Epidermal melanocyte (primary cell): Measurements from ENCODE around the gene DLX3.

Source experiments
- DNase-seq: peaks from one replicate; pipeline ENCODE4 v3.0.0; 2011; ENCODE audit warnings: low spot score; ENCODE audit not compliant: insufficient read length

The DLX3 gene

GRCh38 chr17:49992933-49993422, 2.0 kb downstream of the DLX3 start:
- no peak for DNase-seq

DNA sequence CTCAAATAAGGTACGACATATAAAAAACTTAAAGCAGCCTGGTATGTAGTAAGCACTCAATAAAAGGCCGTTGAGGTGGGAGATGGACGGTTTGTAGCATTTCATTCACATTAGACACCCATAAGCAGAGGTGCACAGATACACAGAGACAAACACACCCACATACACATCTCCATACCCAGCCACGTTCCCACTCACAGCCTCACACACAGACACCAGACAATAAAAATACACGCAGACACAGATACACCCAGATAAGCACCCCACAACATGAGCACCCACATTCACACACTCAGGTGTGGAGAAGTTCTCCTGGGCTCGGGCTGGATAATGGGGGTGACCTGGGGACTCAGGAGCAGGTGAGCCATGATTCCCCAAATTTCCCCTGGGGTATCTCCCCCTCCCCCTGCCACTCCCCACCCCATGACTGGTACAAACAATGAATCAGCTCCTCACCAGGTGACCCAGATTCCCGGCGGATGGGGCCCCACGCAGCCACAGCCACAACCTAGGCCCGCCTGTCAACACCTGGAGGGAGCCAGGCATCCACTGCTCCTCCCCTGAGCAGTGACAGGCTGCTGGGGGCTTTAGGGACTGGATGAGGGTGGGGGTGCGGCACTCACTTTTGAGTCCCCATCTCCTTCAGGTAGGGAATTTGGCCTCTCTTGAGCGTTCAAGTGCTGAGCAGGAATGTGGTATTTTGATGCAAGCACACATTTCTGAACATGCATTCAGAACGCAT, 2.7 kb downstream of the DLX3 start:
- no peak for DNase-seq

DNA sequence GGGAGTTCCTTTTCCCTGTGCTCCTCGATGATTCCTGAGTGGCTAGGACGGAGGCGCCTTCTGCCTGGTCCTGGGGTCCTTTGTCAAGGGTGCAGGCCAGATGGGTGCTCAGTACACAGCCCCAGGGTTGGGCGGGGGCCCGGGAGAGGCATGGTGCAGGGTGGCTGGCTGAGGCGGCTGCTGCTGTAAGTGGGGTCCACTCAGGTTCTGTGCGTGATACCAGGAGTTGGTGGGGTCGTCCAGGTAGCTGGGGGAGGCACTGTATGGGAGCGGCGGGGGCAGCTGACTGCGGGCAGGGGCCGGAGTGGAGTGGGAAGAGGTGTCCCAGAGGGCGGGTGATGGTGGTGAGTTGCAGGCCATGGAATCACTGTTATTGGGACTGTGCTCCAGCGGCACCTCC, 3.6 kb downstream of the DLX3 start:
- DNase-seq: no peak

- no peak for DNase-seq
Measured at GRCh38 chr17:49990921-49991320, 4.1 kb downstream of the DLX3 start.

DNA sequence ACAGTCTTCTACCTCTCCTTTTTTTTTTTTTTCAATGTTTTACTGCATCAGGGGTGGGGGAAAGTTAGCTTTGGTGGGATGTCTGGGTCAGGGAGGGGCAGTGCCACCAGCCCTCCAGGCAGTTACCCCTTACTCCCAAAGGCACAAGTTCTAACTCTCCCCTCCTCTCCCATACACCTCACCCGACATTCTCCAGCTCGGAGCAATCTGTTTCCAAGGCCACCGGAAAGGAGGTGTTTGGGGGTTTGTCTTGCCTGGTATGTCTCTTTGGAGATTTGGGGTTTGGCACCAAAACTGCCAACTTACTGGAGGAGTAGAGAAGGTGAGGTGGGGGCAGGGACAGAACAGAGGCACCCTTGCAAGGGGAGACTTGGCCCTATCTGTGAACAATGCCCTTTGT, 4.7 kb downstream of the DLX3 start:
- no peak for DNase-seq

DNA sequence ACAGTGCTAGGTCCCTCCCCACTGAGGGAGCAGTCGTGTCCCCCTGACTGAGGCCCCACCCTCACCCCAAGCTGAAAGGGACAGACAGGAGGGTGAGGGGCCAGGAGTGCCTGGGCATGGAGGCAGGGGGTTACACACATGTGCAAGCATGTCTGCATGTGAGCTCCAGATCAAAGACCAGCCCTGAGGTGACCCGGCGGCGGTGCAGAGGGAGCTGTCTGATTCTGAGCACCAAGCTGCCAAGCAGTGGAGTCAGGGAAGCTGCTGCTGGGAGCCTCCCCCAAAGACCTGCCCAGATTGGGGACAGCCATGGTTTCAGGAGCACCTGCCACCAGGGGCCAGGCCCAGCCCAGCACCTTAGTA, 5.5 kb downstream of the DLX3 start:
- no peak for DNase-seq

DNA sequence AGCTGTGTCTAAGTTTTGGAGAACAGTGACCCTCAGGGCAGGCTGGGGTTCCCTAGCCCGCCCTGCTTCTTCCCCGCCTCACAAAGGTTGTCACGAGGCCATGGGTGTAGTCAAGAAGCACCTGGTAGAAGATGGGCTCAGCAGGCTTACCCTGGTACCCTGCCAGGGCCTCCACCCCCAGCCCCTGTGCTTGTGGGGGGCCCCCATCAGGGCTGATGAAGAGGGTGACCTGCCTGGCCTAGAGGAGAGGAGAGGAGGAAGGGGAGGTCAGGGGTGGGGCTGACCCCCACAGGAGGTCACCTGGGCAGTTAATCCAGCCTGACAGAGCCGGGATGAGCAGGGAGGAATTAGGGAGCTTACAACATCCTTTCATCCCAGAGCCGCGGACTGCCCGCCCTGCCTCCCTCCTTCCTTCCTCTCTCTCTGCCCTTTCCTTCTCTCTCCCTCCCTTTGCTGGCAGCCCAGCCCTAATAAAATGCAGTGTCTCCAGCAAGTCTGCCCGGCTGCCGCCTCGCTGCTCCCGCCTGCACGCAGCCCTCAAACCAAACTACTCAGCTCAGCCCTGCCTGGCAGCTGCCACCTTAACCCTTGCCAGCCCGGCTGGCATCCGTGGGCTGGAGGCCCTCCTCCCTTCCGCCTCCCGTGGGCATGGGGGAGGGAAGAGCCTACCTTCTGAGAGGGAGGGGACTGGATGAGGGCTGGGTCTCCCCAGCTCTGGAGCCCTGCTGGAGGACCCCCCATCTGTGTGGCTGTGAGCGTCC, 7.2 kb downstream of the DLX3 start:
- DNase-seq: no peak

DNA sequence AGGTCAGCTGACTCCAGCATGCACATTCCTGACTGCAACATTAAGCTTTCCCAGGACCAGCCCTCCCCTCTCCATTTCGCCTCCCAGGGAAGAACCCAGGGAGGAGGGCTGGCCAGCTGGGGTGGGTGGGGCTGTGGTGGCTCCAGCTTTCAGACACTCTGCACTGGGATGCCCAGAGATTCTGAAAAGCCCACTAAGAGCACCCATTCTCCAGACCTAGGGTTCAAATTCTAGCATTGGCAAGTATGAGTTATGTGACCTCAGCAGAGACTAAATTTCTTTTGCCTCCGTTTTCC, 7.8 kb downstream of the DLX3 start:
- no peak for DNase-seq

DNA sequence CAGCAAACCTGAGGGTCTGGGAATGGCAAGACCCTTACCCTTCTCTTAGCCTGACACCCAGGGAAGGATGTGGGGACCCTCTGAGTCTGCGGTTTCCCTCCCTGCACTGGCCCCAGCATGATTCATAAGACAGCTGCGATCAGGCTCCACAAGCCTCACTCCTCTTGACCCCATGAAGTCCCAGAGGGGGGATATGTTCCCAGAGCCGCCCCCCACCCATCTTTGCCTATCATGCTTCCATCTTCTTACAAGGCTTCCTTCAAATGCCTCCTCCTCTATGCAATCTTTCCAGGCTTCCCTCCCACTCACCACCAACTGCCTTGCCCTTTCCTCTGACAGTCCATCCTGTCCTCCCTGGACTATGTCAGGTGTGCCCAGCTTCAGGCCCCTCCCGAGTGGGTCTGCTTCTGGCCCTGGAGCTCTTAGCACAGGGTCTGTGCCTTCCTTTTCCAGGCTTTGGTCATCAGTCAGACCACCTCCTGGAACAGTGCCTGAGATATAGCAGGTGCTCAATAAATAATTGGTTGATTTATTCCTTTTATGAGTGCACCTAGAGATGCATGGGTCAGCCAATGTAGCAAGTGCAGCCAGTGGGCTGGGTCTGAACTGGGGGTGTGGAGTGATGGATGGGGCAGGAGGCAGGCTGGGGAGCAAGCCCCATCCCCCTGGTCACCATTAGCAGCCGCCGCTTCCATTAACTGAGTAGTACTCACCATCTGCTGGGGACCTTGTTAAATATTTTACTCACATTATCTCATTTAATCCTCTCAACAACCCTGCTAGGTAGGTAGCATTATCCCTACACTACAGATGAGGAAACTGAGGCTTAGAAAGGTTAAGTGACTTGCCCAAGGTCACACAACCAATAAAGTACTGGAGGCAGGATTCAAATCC, 8.4 kb downstream of the DLX3 start:
- peak; percentile 5 for DNase-seq

- peak; percentile 2 for DNase-seq
Measured at GRCh38 chr17:49985310-49985990, 9.6 kb downstream of the DLX3 start.

- DNase-seq: no peak
Measured at GRCh38 chr17:49984776-49985175, 10.2 kb downstream of the DLX3 start.

- DNase-seq: no peak
Measured at GRCh38 chr17:49984283-49984682, 10.7 kb downstream of the DLX3 start.

GRCh38 chr17:49980703-49981197, 14.3 kb downstream of the DLX3 start:
- no peak for DNase-seq

DNA sequence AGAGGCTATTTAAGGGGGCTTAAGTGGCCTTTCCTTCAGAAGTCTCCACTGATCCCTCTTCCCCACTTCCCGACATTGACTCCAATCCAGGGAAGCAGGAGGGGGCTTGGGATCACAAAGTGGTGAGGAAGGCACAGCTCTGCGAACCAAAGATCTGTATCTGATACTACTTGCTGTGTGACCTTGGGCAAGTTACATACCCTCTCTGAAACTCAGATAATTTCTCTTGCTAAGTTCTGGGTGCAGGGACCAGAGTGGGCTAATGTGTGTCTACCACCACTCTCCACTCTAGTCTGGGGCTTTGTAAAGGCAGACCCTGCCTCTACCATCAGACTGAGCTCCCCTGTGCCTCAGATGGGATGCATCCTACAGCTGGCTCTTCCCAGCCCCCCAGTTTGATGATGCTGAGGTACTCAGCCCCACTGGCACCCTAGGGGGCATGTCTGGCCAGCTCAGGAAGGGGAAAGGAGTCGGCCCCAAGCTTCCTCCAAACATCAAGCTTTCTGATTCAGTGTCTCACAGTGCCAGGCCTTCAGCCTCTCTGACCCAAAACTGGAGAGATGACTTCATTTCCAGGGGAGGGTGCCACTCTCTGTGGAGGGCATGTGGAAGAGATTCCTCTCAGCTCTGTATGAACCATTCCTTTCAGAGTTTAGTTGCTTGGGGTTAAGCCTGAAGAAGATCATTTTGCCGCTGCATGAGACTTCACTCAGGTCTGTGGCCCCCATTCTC, 15.1 kb downstream of the DLX3 start:
- no peak for DNase-seq

DNA sequence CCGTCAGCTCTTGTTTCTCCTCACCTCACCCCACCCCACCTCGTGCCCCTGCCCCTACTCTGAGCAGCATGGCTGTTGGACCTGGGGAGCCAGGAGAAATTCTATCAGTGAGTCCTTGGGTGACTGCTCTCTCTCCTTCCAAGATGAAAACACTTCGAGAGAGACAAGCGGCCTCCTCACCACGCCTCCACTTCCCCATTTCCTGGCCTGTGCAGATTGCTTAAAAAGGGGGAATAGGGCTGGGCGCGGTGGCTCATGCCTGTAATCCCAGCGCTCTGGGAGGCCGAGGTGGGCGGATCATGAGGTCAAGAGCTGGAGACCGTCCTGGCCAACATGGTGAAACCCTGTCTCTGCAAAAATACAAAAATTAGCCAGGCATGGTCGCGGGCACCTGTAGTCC, 16.5 kb downstream of the DLX3 start:
- no peak for DNase-seq

DNA sequence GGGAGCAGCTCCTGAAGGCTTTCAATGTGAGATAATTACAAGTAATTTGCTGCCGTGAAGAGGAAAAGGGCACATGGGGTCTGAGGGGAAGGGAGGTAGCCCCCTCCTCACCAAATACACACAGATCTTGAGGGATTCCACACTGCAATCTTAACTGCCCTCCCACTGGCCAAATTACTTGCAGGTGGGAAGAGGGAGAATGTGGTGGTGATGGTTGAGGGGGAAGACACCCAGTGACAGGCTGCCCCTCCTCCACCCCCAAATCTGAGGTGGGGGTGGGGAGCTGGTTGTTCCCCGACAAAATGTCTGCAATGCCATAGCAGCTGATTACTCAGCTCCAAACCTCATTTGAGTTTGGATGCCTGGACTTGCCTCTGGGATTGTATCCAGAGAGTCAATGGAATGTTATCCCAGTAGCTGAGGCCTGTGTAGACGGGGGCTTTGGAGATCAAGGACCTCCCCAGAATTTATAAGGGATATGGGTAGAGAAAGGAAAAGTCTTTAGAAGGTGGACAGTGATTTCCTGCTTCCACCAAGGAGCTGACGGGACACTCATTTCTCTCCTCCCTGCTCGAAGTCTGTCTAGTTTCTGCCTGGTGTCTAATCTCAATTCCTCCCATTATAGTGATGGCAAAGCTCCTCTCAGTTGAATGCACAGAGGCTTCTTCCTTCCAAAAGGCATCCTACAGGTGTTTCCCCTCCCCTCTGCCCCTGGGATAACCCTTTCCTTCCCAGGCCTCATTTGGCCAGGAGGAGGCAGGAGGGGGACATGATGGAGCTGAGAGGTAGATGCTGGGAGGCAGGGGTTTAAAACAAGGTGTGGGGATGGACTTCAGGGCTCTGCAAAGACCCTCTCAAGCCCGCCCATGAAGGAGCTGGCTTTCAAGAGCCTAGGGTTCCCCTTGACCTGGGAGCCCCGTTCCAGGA, 17.3 kb downstream of the DLX3 start:
- DNase-seq: no peak

DNA sequence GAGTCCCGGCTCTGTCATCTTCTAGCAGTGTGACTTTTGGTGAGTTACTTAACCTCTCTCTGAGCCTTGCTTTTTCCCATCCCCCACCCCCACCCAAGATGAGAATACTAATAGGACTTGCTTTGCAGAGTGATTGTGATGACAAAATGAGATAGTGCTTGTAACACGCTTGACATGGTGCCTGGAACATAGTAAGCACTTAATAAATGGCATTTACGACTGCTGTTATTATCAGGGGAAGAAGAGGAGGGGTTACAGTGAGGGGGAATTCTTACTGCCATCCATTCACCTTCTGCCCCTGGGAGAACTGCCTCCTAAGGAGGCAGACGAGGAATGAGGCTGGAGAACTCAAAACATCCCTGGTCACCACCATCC, 18.2 kb downstream of the DLX3 start:
- DNase-seq: no peak

DNA sequence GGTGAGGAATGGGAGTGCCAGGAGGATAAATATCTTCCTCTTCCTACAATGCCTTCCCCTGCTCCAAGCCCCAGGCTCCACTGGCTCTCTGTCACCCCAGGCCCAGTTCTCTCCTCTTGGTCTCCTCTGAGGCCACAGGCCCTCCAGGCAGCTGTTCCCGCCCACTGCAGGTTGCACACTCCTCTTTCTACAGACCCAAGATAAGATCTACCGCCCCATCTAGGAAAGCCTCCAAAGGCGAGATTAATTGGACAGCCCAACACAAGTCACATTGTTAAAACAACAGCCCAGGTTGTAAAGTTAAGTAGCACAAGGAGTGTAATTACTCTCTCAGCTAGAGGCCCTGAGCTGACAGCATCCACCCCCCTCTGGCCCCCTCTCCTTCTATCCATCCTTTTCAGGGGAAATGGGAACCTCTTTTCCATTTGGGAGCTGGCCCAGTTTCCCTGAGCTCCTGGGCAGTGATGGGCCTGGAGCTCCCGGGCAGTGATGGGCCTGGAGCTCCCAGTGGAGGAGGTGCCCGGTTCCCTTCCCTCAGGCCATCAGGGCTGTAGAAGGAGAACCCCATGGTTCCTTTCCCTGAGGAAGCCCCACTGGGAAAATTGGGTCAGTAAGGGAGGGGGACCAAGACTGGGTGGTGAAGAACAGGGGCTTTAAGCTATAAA, 18.7 kb downstream of the DLX3 start:
- DNase-seq: no peak

- no peak for DNase-seq
Measured at GRCh38 chr17:49975531-49975930, 19.5 kb downstream of the DLX3 start.
